Keratinocyte (primary cell): ENCODE data around the gene NEIL1. TPM values are rescaled to one million over a fixed set of nuclear protein-coding genes. Genes with fewer than 3 reads are reported as not detected.
"Not testable (repeated sequence)": the region's sequence is repeated elsewhere in the genome, so short reads cannot be mapped to it uniquely, and the experiment has no call there.

Experiments used
- DNase-seq: peaks from one replicate; pipeline ENCODE4 v3.0.0-alpha.2; 2011; ENCODE audit warnings: low read depth, missing footprints, low spot score
- FAIRE-seq: peaks from 2 replicates; lab custom pipeline; 2011; peaks lifted over from hg19 to GRCh38; lab: Jason Lieb, UNC
- H2AFZ ChIP-seq: 2 replicates; pipeline ENCODE4 v1.6.0; 2012; ENCODE audit warnings: low read length, control low read depth, inconsistent platforms; ENCODE audit not compliant: control insufficient read depth
- H3K27ac ChIP-seq: 2 replicates; pipeline ENCODE4 v1.5.1; 2011; ENCODE audit warnings: low read length; ENCODE audit not compliant: control insufficient read depth, insufficient read depth
- H3K27me3 ChIP-seq: 3 replicates; pipeline ENCODE4 v1.6.0; 2011; ENCODE audit warnings: low read length; ENCODE audit not compliant: control insufficient read depth, insufficient read depth; ENCODE audit errors: extremely low read depth
- H3K36me3 ChIP-seq, 2 experiments: 2 replicates in 1 of 2; 3 replicates in 1 of 2; pipeline ENCODE4 v1.5.1; 2011; ENCODE audit warnings: low read length in 2 of 2, mild to moderate bottlenecking in 1 of 2; ENCODE audit not compliant: control insufficient read depth in 2 of 2, insufficient read depth in 2 of 2; ENCODE audit errors: extremely low read depth in 1 of 2
- H3K4me1 ChIP-seq: 3 replicates; pipeline ENCODE4 v1.5.1; 2011; ENCODE audit warnings: low read length; ENCODE audit not compliant: control insufficient read depth, insufficient read depth; ENCODE audit errors: extremely low read depth
- H3K4me2 ChIP-seq: 3 replicates; pipeline ENCODE4 v1.6.0; 2011; ENCODE audit warnings: low read depth, low read length; ENCODE audit not compliant: control insufficient read depth, insufficient read depth; ENCODE audit errors: extremely low read depth
- H3K4me3 ChIP-seq, 3 experiments: fragments of 200-600 bp in 1 of 3; sonication (generic) in 1 of 3; 2 replicates in 2 of 3; 3 replicates in 1 of 3; pipeline ENCODE4 v1.5.1; 2011 to 2016; ENCODE audit warnings: low read length in 3 of 3, mild to moderate bottlenecking in 3 of 3, control low read depth in 2 of 3, inconsistent platforms in 1 of 3, low read depth in 1 of 3, mixed read lengths in 1 of 3, mixed run types in 1 of 3, moderate library complexity in 1 of 3; ENCODE audit not compliant: control insufficient read depth in 2 of 3, insufficient read depth in 2 of 3; ENCODE audit errors: extremely low read depth in 1 of 3
- H3K79me2 ChIP-seq: 2 replicates; pipeline ENCODE4 v1.6.0; 2012; ENCODE audit warnings: low read length; ENCODE audit not compliant: control insufficient read depth, insufficient read depth
- H3K9ac ChIP-seq: 3 replicates; pipeline ENCODE4 v1.6.0; 2011; ENCODE audit warnings: low read length; ENCODE audit not compliant: control insufficient read depth, insufficient read depth; ENCODE audit errors: extremely low read depth
- H3K9me1 ChIP-seq: 3 replicates; pipeline ENCODE4 v1.6.0; 2011; ENCODE audit warnings: low read length; ENCODE audit not compliant: control insufficient read depth, insufficient read depth; ENCODE audit errors: extremely low read depth
- H3K9me3 ChIP-seq: 2 replicates; pipeline ENCODE4 v1.5.1; 2012; ENCODE audit warnings: low read depth, low read length; ENCODE audit not compliant: control insufficient read depth
- H4K20me1 ChIP-seq: 3 replicates; pipeline ENCODE4 v1.6.0; 2011; ENCODE audit warnings: low read length; ENCODE audit not compliant: control insufficient read depth, insufficient read depth; ENCODE audit errors: extremely low read depth
- EZH2 ChIP-seq: IDR thresholded peaks from one replicate; pipeline ENCODE4 v1.6.1; 2012; ENCODE audit warnings: inconsistent platforms, mild to moderate bottlenecking, low read length, moderate library complexity
- dilution Hi-C: fragments of 300-500 bp; cut with MboI; formaldehyde crosslinking; loops from one replicate; pipeline ENCODE4 v1.7.0; 2020; ENCODE audit warnings: low sequenced_read_pairs; ENCODE audit not compliant: extremely low pct_ligation_motif_present
- polyA plus RNA-seq, 5 experiments: library from polyadenylated mRNA; depleted of rRNA in 3 of 5; stranded (reverse) in 3 of 5; stranded (forward) in 1 of 5; unstranded in 1 of 5; fragments of >200 nt; gene quantifications; 1 replicate in 1 of 5; 2 replicates in 3 of 5; 3 replicates in 1 of 5; pipeline versions ENCODE4 v1.2.1 to v1.2.3, GENCODE V29; 2011 to 2012; ENCODE audit warnings: missing spikeins in 2 of 5, low read depth in 1 of 5, low replicate concordance in 1 of 5
- TF ChIP-seq, protein P1 (sequence below), 3 experiments: IDR thresholded peaks in 1 of 3; conservative IDR thresholded peaks in 1 of 3; optimal IDR thresholded peaks in 1 of 3; 2 replicates in 2 of 3; 3 replicates in 1 of 3; pipeline versions ENCODE3 to v1.5.1; 2011; ENCODE audit warnings: low read length in 3 of 3, mild to moderate bottlenecking in 3 of 3, moderate library complexity in 2 of 3, control low read depth in 1 of 3, inconsistent platforms in 1 of 3; ENCODE audit not compliant: insufficient read depth in 2 of 3; ENCODE audit errors: extremely low read depth in 1 of 3

NEIL1 gene
- polyA plus RNA-seq, 1 donor (not counting 4 experiments of a cell fraction or from before 2014, with no cell fraction given): 5.5 TPM

DNA sequence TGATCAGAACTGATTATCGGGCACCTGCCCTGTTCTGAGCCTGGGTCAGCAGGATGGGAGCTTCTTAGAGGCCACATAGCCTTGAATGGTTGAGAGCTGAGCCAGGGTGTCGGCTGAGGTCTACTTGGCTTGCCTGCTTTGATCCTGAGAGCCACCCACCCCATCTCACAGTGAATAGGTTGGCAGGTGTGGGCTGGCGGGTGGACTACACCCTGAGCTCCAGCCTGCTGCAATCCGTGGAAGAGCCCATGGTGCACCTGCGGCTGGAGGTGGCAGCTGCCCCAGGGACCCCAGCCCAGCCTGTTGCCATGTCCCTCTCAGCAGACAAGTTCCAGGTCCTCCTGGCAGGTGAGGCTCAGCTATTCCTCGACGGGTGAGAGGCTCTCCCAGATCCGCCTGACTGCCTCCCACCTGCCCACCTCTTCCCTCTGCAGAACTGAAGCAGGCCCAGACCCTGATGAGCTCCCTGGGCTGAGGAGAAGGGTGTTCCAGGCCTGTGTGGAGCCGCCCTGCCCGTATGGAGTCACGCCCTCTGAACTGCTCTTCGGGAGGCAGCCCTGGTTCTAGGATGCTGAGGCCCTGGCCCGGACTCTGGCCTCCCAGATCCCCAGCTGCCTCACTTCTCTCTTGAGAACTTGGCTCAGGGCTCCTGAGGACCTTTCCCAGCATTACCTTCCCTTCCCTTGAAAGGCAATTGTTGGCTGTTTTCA lies 7.2 kb upstream of the NEIL1 start:
- Histone ChIP-seq H3K79me2 (peaks cover 6% of the 10 kb centered on the region), H3K4me3 (no peak overlapping the region), H3K9me3 (no peaks in the 10 kb centered on the region), H3K36me3 (peaks cover 0 to 8% of the 10 kb centered on the region in 2 experiments), H3K4me1 (peaks cover 12% of the 10 kb centered on the region), H3K9ac (no peak overlapping the region), H3K4me2 (no peak overlapping the region), H3K9me1 (no peaks in the 10 kb centered on the region), H3K27me3 (no peaks in the 10 kb centered on the region), H4K20me1 (no peaks in the 10 kb centered on the region), H3K27ac (no peak overlapping the region), H2AFZ (no peak overlapping the region)
- FAIRE-seq (no peak), DNase-seq (no peak)
- dilution Hi-C loops: no loop called here
- TF ChIP-seq EZH2: no peak
- TF ChIP-seq, protein P1, sequence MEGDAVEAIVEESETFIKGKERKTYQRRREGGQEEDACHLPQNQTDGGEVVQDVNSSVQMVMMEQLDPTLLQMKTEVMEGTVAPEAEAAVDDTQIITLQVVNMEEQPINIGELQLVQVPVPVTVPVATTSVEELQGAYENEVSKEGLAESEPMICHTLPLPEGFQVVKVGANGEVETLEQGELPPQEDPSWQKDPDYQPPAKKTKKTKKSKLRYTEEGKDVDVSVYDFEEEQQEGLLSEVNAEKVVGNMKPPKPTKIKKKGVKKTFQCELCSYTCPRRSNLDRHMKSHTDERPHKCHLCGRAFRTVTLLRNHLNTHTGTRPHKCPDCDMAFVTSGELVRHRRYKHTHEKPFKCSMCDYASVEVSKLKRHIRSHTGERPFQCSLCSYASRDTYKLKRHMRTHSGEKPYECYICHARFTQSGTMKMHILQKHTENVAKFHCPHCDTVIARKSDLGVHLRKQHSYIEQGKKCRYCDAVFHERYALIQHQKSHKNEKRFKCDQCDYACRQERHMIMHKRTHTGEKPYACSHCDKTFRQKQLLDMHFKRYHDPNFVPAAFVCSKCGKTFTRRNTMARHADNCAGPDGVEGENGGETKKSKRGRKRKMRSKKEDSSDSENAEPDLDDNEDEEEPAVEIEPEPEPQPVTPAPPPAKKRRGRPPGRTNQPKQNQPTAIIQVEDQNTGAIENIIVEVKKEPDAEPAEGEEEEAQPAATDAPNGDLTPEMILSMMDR (optimal IDR thresholded peaks at IDR 0.05 in 1 of 3, IDR thresholded peaks at IDR 0.05 in 1 of 3, conservative IDR thresholded peaks at IDR 0.05 in 1 of 3; ENCODE audit: extremely low read depth in 1 of 3, insufficient read depth in 2 of 3, low read length in 3 of 3): no peak

DNA sequence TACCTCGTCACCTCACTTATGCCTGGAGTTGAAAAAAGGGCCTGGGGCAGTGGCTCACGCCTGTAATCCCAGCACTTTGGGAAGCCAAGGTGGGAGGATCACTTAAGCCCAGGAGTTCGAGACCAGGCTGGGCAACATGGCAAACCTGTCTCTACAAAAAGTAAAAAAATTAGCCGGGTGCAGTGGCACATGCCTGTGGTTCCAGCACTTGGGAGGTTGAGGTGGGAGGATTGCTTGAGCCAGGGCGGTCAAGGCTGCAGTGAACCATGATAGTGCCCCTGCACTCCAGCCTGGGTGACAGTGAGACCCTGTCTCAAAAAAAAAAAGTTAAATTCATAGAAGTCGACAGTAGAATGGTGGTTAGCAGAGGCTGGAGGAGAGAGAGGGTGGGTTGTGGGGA lies 4.6 kb upstream of the NEIL1 start:
- Histone ChIP-seq H3K4me1 (no peaks in the 10 kb centered on the region), H3K27ac (no peak overlapping the region)
- DNase-seq: no peak

GRCh38 chr15:75343953-75344352 lies 2.9 kb upstream of the NEIL1 start:
- H3K9me3 ChIP-seq, H3K4me3 ChIP-seq, FAIRE-seq, H3K4me1 ChIP-seq, H3K9ac ChIP-seq, dilution Hi-C loops, H3K27ac ChIP-seq, DNase-seq, H3K36me3 ChIP-seq, H3K4me2 ChIP-seq, H3K9me1 ChIP-seq, H2AFZ ChIP-seq, H4K20me1 ChIP-seq, H3K79me2 ChIP-seq: not testable (repeated sequence)
- peaks cover 12% of the 10 kb centered on the region for H3K27me3 ChIP-seq

More for the DNA sequence above, 4.6 kb upstream of the NEIL1 start:
- no peak overlapping the region for H3K4me2 ChIP-seq
- H3K27me3 ChIP-seq: peaks cover 5% of the 10 kb centered on the region
- dilution Hi-C loops: no loop called here
- H4K20me1 ChIP-seq: no peaks in the 10 kb centered on the region
- H2AFZ ChIP-seq: no peak overlapping the region
- H3K9ac ChIP-seq: no peak overlapping the region
- no peak for TF ChIP-seq EZH2
- TF ChIP-seq, protein P1 (optimal IDR thresholded peaks at IDR 0.05 in 1 of 3, IDR thresholded peaks at IDR 0.05 in 1 of 3, conservative IDR thresholded peaks at IDR 0.05 in 1 of 3; ENCODE audit: extremely low read depth in 1 of 3, insufficient read depth in 2 of 3, low read length in 3 of 3): no peak
- peaks cover 0 to 8% of the 10 kb centered on the region in 2 experiments for H3K36me3 ChIP-seq
- no peaks in the 10 kb centered on the region for H3K79me2 ChIP-seq
- no peaks in the 10 kb centered on the region for H3K9me3 ChIP-seq
- H3K4me3 ChIP-seq: no peak overlapping the region
- FAIRE-seq: no peak
- H3K9me1 ChIP-seq: no peaks in the 10 kb centered on the region
